OCI-LY1 (cell line): ENCODE data around the gene CHCHD3.

Experiments
- H2AFZ ChIP-seq: fragments of 200-600 bp; sonication (generic), shearing (Covaris generic); 2 replicates; pipeline ENCODE4 v1.6.0; 2014; ENCODE audit warnings: antibody characterized with exemption, mild to moderate bottlenecking, low read length
- H3F3A ChIP-seq: fragments of 200-600 bp; sonication (generic), shearing (Covaris generic); 2 replicates; pipeline ENCODE4 v1.6.0; 2014; ENCODE audit warnings: mild to moderate bottlenecking, antibody characterized with exemption, low read length, moderate library complexity; ENCODE audit not compliant: insufficient read depth
- H3K27ac ChIP-seq: fragments of 200-600 bp; sonication (generic); 2 replicates; pipeline ENCODE4 v1.5.1; 2014; ENCODE audit warnings: low read length, mixed run types, mild to moderate bottlenecking, low read depth; ENCODE audit not compliant: poor library complexity, severe bottlenecking
- H3K27me3 ChIP-seq: fragments of 200-600 bp; sonication (generic); 2 replicates; pipeline ENCODE4 v1.6.0; 2014; ENCODE audit warnings: antibody characterized with exemption, mild to moderate bottlenecking, low read length, moderate library complexity; ENCODE audit not compliant: insufficient read depth
- H3K36me3 ChIP-seq: fragments of 200-600 bp; sonication (generic); 2 replicates; pipeline ENCODE4 v1.6.1; 2014; ENCODE audit warnings: mild to moderate bottlenecking, antibody characterized with exemption, low read length, moderate library complexity, mixed read lengths; ENCODE audit not compliant: insufficient read depth
- H3K4me1 ChIP-seq: fragments of 200-600 bp; sonication (generic); 2 replicates; pipeline ENCODE4 v1.5.1; 2014; ENCODE audit warnings: mild to moderate bottlenecking, low read length, moderate library complexity; ENCODE audit not compliant: insufficient read depth, severe bottlenecking
- H3K4me2 ChIP-seq: fragments of 200-600 bp; sonication (generic), shearing (Covaris generic); 2 replicates; pipeline ENCODE4 v1.6.1; 2014; ENCODE audit warnings: low read length
- H3K4me3 ChIP-seq: fragments of 200-600 bp; sonication (generic); 2 replicates; pipeline ENCODE4 v1.5.1; 2014; ENCODE audit warnings: low read length, low read depth, mild to moderate bottlenecking, mixed read lengths; ENCODE audit not compliant: poor library complexity, severe bottlenecking
- H3K79me2 ChIP-seq: fragments of 200-600 bp; shearing (Covaris generic); 2 replicates; pipeline ENCODE4 v1.6.1; 2016; ENCODE audit warnings: mixed run types, low read length, mixed read lengths; ENCODE audit not compliant: insufficient read depth
- H3K9ac ChIP-seq: fragments of 200-600 bp; sonication (generic), shearing (Covaris generic); 2 replicates; pipeline ENCODE4 v1.6.1; 2014; ENCODE audit warnings: mild to moderate bottlenecking, low read length, mixed read lengths
- H3K9me2 ChIP-seq: fragments of 200-600 bp; sonication (generic), shearing (Covaris generic); 2 replicates; pipeline ENCODE4 v1.6.1; 2014; ENCODE audit warnings: low read depth, mild to moderate bottlenecking, low read length, mixed read lengths
- H3K9me3 ChIP-seq: fragments of 200-600 bp; shearing (Covaris generic); 2 replicates; pipeline ENCODE4 v1.6.1; 2014; ENCODE audit warnings: low read length, mixed read lengths
- H4K20me1 ChIP-seq: fragments of 200-600 bp; sonication (generic), shearing (Covaris generic); 2 replicates; pipeline ENCODE4 v1.6.0; 2016; ENCODE audit warnings: mild to moderate bottlenecking, low read length; ENCODE audit not compliant: insufficient read depth
- CTCF ChIP-seq: fragments of 200-600 bp; sonication (generic), shearing (Covaris generic); IDR thresholded peaks from 2 replicates; pipeline ENCODE4 v1.5.1; 2017; ENCODE audit warnings: mild to moderate bottlenecking, antibody characterized with exemption, low read length, moderate library complexity, mixed read lengths
- EZH2 ChIP-seq: fragments of 200-600 bp; sonication (generic), shearing (Covaris generic); IDR thresholded peaks from 2 replicates; pipeline ENCODE4 v1.8.0; 2017; ENCODE audit warnings: borderline replicate concordance, mixed run types, mild to moderate bottlenecking, antibody characterized with exemption, low read length, moderate library complexity, mixed read lengths

The CHCHD3 gene

GRCh38 chr7:132947011-132947410 lies 134.9 kb downstream of the CHCHD3 start:
- no peak overlapping the region for H2AFZ ChIP-seq
- no peaks in the 10 kb centered on the region for H3K79me2 ChIP-seq
- peaks cover 7% of the 10 kb centered on the region; the same call in 1 of the 2 replicates for H3K36me3 ChIP-seq
- H3F3A ChIP-seq = no peaks in the 10 kb centered on the region
- no peak overlapping the region for H3K27ac ChIP-seq
- H3K4me3 ChIP-seq = no peak overlapping the region
- no peak overlapping the region for H3K4me2 ChIP-seq
- H3K9ac ChIP-seq = no peak overlapping the region
- no peak for TF ChIP-seq EZH2
- no peak for TF ChIP-seq CTCF
- no peaks in the 10 kb centered on the region for H4K20me1 ChIP-seq
- H3K9me2 ChIP-seq = no peaks in the 10 kb centered on the region
- no peaks in the 10 kb centered on the region for H3K4me1 ChIP-seq
- H3K9me3 ChIP-seq = no peaks in the 10 kb centered on the region
- no peaks in the 10 kb centered on the region for H3K27me3 ChIP-seq

DNA sequence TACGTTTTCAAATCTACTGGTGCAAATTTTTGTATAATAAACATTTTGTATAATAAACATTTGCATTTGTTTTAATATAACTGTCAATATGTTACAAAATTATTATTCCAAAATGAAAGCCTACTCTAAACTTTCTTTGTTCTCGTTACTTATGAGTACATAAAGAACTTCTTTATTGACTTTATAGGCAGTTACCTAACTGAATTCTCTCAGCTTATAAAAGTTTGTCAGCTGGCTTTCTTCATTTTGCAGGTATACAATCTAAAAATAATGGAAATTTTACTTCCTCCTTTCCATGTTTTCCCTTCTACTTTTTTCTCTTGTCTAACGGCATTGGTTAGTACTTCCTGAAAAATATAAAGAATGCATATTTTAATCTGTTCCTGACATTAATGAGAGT lies 137.1 kb downstream of the CHCHD3 start:
- H3K79me2 ChIP-seq = no peaks in the 10 kb centered on the region
- no peaks in the 10 kb centered on the region for H3F3A ChIP-seq
- no peaks in the 10 kb centered on the region for H3K9me2 ChIP-seq
- no peak overlapping the region for H3K27ac ChIP-seq
- no peaks in the 10 kb centered on the region for H3K9me3 ChIP-seq
- TF ChIP-seq CTCF = no peak
- TF ChIP-seq EZH2 = no peak
- peaks cover 7% of the 10 kb centered on the region; the same call in 1 of the 2 replicates for H3K36me3 ChIP-seq
- H3K4me1 ChIP-seq = no peaks in the 10 kb centered on the region
- H3K9ac ChIP-seq = no peak overlapping the region
- H3K4me3 ChIP-seq = no peak overlapping the region
- H2AFZ ChIP-seq = no peak overlapping the region
- H3K4me2 ChIP-seq = no peak overlapping the region
- H3K27me3 ChIP-seq = no peaks in the 10 kb centered on the region
- no peaks in the 10 kb centered on the region for H4K20me1 ChIP-seq

DNA sequence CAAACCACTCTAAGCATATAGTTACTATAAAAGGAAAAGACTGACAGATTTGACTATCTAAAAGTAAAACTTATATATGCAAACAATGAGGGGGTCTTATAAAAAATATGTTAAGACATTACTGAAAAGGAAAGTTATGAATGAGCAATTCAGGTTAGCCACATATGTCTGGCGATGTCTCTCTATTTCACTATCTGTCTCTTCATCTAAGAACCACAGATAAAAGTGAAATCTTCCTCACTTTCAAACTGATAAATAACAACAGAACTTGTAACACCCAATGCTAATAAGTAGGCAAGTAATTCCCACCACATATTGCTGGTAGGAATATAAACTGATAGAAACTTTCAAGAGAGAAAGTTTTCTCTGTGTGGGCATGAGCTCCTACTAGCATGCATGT lies 138.2 kb downstream of the CHCHD3 start:
- Histone ChIP-seq H3K9me3 (no peaks in the 10 kb centered on the region), H3K4me1 (no peaks in the 10 kb centered on the region), H3K9me2 (no peaks in the 10 kb centered on the region), H3K4me2 (no peak overlapping the region), H3K36me3 (peaks cover 5% of the 10 kb centered on the region; the same call in 1 of the 2 replicates), H3K4me3 (no peak overlapping the region), H3K27ac (no peak overlapping the region), H3F3A (no peaks in the 10 kb centered on the region), H4K20me1 (no peaks in the 10 kb centered on the region), H3K27me3 (no peaks in the 10 kb centered on the region), H2AFZ (no peak overlapping the region), H3K9ac (no peak overlapping the region), H3K79me2 (no peaks in the 10 kb centered on the region)
- no peak for TF ChIP-seq EZH2
- no peak for TF ChIP-seq CTCF
